Measurements from ENCODE around the gene ANKRD6.

DNA sequence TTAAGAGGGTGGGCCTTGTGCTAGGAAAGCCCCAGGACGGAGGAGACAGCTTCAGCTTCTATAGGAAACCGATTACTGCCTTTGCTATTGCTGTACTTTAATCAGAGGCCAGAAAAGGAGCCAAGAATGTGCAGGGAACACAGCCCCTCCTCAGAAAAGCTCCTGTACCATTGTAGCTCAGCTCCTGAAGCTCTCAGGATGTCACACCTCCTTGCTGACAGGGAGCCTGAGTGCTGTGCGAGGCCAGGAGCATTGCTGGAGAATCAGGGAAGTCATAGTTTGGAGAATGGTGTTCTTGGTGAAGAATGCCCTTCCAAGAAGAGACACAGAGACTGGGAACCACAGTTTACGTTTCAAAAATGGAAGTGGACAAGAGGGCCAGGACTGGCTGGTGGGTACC lies 158.8 kb downstream of the ANKRD6 start:
- TF ChIP-seq ZNF416 (CRISPR knock-in tag; IDR thresholded peaks at IDR 0.05) (no peak), JUN (CRISPR knock-in tag; IDR thresholded peaks at IDR 0.05) (no peak)
- TF ChIP-seq, protein P1, sequence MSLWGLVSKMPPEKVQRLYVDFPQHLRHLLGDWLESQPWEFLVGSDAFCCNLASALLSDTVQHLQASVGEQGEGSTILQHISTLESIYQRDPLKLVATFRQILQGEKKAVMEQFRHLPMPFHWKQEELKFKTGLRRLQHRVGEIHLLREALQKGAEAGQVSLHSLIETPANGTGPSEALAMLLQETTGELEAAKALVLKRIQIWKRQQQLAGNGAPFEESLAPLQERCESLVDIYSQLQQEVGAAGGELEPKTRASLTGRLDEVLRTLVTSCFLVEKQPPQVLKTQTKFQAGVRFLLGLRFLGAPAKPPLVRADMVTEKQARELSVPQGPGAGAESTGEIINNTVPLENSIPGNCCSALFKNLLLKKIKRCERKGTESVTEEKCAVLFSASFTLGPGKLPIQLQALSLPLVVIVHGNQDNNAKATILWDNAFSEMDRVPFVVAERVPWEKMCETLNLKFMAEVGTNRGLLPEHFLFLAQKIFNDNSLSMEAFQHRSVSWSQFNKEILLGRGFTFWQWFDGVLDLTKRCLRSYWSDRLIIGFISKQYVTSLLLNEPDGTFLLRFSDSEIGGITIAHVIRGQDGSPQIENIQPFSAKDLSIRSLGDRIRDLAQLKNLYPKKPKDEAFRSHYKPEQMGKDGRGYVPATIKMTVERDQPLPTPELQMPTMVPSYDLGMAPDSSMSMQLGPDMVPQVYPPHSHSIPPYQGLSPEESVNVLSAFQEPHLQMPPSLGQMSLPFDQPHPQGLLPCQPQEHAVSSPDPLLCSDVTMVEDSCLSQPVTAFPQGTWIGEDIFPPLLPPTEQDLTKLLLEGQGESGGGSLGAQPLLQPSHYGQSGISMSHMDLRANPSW (CRISPR knock-in tag; conservative IDR thresholded peaks at IDR 0.05; ENCODE audit: low read depth), result no peak
